SKM-1 treated with dmso at 0.1 percent for 144 hours (cell line): ENCODE results near the gene HIF1A.
"Not testable (repeated sequence)": the region's sequence is repeated elsewhere in the genome, so short reads cannot be mapped to it uniquely, and the experiment has no call there.

Experiments used
- DNase-seq: peaks from one replicate; lab custom pipeline; 2025; ENCODE audit not compliant: unreplicated experiment; lab: John Stamatoyannopoulos, UW

The HIF1A gene

GRCh38 chr14:61744238-61744637, 48.9 kb downstream of the HIF1A start:
- no peak for DNase-seq

- not testable (repeated sequence) for DNase-seq
Measured at GRCh38 chr14:61746346-61746745, 51.0 kb downstream of the HIF1A start.

GRCh38 chr14:61746881-61747280, 51.6 kb downstream of the HIF1A start:
- DNase-seq = no peak

- DNase-seq = no peak
Measured at GRCh38 chr14:61747342-61747741, 52.0 kb downstream of the HIF1A start.

GRCh38 chr14:61749264-61749663, 54.0 kb downstream of the HIF1A start:
- no peak for DNase-seq

GRCh38 chr14:61749867-61750266, 54.6 kb downstream of the HIF1A start:
- DNase-seq = no peak

- peak; percentile 56 for DNase-seq
Measured at GRCh38 chr14:61750708-61751474, 55.6 kb downstream of the HIF1A start.

GRCh38 chr14:61751475-61751989, 56.2 kb downstream of the HIF1A start:
- DNase-seq = no peak

GRCh38 chr14:61752626-61753025, 57.3 kb downstream of the HIF1A start:
- no peak for DNase-seq

- DNase-seq = no peak
Measured at GRCh38 chr14:61753631-61754030, 58.3 kb downstream of the HIF1A start.

GRCh38 chr14:61754627-61755381, 59.5 kb downstream of the HIF1A start:
- DNase-seq = no peak

- DNase-seq = not testable (repeated sequence)
Measured at GRCh38 chr14:61755382-61755742, 60.0 kb downstream of the HIF1A start.

GRCh38 chr14:61756135-61756534, 60.8 kb downstream of the HIF1A start:
- DNase-seq = no peak

GRCh38 chr14:61759878-61760277, 64.6 kb downstream of the HIF1A start:
- no peak for DNase-seq

- DNase-seq = no peak
Measured at GRCh38 chr14:61761557-61761956, 66.2 kb downstream of the HIF1A start.

GRCh38 chr14:61761959-61762786, 66.9 kb downstream of the HIF1A start, which contains the start of gene SNAPC1:
Gene SNAPC1 (plus strand): TSS chr14:61762420. CDS start chr14:61762461, 41 bp downstream.
- peak; percentile 80 for DNase-seq

GRCh38 chr14:61764342-61765122, 69.2 kb downstream of the HIF1A start:
- DNase-seq = no peak

GRCh38 chr14:61765225-61765943, 70.1 kb downstream of the HIF1A start:
- no peak for DNase-seq

- DNase-seq = no peak
Measured at GRCh38 chr14:61766151-61766550, 70.8 kb downstream of the HIF1A start.

- DNase-seq = no peak
Measured at GRCh38 chr14:61768240-61768639, 72.9 kb downstream of the HIF1A start.
